Measurements from ENCODE around the gene EGLN3. TPM values are rescaled to one million over a fixed set of nuclear protein-coding genes. Genes with fewer than 3 reads are reported as not detected.

The EGLN3 gene
- total RNA-seq, 1 experiment from 2014 or later: 20.0 TPM

- TF ChIP-seq E2F5 (CRISPR knock-in tag; IDR thresholded peaks at IDR 0.05): no peak
- no peak for TF ChIP-seq ARID4B (CRISPR knock-in tag; IDR thresholded peaks at IDR 0.05; ENCODE audit: borderline replicate concordance)
- TF ChIP-seq ZNF425 (CRISPR knock-in tag; conservative IDR thresholded peaks at IDR 0.05): no peak
- no peak for TF ChIP-seq NFYB (CRISPR knock-in tag; conservative IDR thresholded peaks at IDR 0.05; ENCODE audit: low read depth)
- no peak for TF ChIP-seq ZNF232 (CRISPR knock-in tag; IDR thresholded peaks at IDR 0.05)
Observed at GRCh38 chr14:33932033-33932432, 18.8 kb downstream of the EGLN3 start (continued).

- CTCF ChIA-PET: interaction anchor here (1.3 kb wide), 1 partner anchor 82 kb away, joined by 4 read pairs; no protein-coding TSS in a partner anchor
- POLR2A ChIA-PET: no interaction called here
- no peak for ATAC-seq
- H3K4me3 Mint-ChIP-seq: no peak overlapping the region
- H3K27ac Mint-ChIP-seq: 0 out of 2 replicates have a peak overlapping the region, but pooled peaks have one; percentile 22
- no peak for DNase-seq (ENCODE audit: low spot score)
- peaks cover 30% of the 10 kb centered on the region for H3K36me3 Mint-ChIP-seq
- no peaks in the 10 kb centered on the region for H3K9me3 Mint-ChIP-seq
- H3K4me1 Mint-ChIP-seq: peaks cover 51% of the 10 kb centered on the region
- TF ChIP-seq NFYB (CRISPR knock-in tag; conservative IDR thresholded peaks at IDR 0.05; ENCODE audit: low read depth) (no peak), HMGA2 (CRISPR knock-in tag; IDR thresholded peaks at IDR 0.05) (no peak), GABPB1 (CRISPR knock-in tag; IDR thresholded peaks at IDR 0.05) (no peak), HMGXB4 (CRISPR knock-in tag; IDR thresholded peaks at IDR 0.05) (no peak), NFATC4 (CRISPR knock-in tag; IDR thresholded peaks at IDR 0.05) (no peak), PRDM15 (CRISPR knock-in tag; IDR thresholded peaks at IDR 0.05) (no peak), ZNF416 (CRISPR knock-in tag; IDR thresholded peaks at IDR 0.05) (no peak)
- H3K27me3 Mint-ChIP-seq (ENCODE audit: low read depth): no peaks in the 10 kb centered on the region
Observed at GRCh38 chr14:33931461-33931860, 19.4 kb downstream of the EGLN3 start.
